Stimulated activated CD8-positive, alpha-beta memory T cell treated with anti-CD3 and anti-CD28 coated beads, Interleukin-4, amount 100 ng/mL, for 48 hours (primary cell): ENCODE data around the gene HOXA2.

Experiments used
- DNase-seq: peaks from one replicate; pipeline ENCODE4 v3.0.0-alpha.2; 2020

Gene HOXA2

DNA sequence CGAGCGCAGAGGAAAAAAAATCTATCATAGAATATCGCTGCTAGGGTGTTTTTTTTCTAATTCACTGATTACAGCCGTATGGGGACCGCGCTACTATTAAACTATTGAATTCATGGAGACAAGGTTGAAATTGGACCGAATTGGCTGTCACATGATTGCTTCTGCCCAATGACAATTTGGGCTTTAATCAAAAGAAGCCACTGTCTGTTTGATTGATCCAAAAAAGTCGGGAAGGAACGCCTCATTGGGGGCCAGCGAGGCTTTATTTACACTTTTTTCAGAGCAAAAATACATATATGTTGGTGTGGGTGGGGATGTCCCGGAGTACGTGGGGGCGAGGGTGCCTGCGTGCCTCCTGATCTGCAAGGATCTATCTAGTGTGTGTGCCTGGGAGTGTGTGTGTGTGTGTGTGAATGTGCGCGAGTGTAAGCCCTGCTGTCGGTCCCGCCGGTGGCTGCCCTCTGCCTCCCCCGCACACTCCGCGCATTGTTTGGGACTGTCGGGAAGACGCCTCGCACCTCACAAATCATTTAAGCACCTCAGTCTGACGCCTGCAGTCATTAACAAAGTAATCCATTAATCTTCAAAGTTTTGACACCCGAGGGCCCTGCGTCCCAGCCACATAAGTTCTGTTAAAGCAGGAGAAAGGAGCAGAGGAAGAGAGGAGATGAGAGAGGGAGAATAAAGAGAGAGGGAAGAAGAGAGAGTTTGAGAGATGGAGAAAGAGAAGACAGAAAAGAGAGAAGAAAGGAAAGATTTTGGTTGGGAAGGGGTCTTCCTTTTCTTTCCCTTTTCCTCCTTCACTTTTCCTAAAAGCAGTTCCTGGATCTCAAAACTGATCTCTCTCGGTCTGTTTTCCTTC lies at the start of gene HOXA2:
Gene HOXA2, minus strand, starts transcription at position 103 of the 862 bp plus-strand sequence. CDS start 183 bp downstream, outside the sequence.
- DNase-seq: no peak

DNA sequence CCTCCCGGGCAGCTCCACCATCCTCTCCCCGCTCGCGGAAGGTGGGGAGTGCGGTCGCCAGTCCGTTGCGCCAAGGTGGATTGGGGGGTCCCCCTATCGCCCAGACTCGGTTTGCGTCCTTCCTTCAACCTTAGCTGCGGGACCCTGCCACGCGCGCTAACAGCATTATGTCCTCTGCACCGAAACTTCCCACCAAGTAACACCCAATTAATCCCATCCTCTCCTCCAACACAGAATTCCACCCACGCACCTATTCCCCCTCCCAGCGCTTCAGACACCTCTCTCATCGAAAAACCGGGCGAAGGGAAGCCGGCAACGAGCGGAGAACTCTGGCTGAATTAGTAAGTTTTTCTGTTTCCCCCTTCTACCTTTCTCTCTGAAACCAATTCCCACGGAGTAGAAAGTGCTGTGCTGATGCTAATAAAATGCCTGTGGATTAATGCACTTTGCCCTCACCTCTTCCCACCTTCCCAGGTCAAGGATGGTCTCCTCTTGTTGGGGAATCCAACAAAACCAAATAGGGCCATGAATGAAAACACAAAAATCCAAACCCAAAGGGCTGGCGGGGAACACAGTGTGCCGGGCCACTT lies 49.0 kb upstream of the HOXA2 start:
- DNase-seq: no peak

DNA sequence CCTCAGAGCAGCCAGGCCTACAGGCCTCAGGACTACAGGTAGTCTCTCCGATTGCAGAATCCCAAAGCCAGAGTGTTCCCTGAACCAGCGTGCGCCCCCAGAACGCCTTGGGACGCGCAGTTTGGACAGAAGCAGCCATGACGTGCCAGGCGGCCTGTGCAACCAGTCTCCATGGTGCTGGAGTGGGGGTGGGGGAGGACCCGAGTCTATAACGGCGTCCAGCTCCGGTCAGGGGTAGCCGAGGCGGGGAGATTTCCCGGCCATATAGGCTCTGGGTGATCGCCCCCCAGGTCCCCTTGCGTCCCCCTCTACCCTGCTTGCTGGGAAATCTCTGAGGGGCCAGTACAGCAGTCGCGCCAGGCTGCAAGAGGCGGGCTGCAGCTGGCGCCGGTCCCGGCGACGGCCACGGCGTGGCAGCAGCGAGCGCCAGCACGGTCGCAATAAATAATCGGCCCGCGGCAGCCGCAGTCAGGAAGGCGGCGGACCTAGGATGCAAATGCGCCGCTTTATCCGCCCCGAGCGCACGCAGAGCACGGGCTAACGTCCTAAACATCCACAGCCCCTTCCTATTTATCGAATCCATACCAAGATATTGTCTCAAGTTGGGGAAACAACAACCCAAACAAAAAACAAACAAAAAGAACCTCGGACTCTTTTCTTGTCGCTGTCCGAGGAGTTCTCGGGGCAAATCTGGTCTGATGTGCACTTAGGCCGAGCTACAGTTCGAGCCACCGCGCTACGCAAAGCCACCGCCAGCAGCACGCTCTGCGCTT lies 48.3 kb upstream of the HOXA2 start:
- DNase-seq: peak; percentile 78

DNA sequence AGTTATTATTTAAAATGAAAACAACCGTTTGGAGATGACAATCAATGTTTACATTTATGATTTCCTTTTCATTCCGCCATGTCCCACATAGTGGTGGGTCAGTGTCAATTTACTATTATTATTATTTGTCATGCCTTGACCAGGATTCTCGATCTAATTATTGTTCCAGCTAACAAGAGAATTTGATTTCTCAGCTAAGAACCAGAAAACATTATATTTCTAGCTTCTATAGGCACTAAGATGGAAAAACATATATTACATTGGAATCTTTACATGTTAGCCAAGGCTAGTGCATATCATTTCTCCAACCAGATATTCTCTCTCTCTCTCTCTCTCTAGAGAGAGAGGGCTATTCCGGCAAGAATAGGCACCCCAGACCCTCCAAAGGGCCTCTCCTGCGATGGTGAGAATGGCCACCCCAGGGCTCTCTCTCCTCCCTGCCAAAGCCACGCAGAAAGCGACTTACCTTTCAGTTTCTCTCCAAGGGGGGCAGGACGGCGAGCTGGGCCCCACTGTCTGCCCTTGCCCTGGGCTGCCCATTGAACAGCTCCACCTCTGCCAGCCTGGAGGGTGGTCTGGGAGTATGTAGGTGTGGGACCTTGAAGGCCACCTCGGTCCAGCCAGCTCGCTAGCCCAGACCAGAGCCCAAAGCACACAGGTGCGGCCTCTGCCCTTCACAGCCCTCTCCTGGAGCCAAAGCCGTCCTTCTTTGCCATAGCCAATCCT lies 47.5 kb upstream of the HOXA2 start:
- DNase-seq: no peak

DNA sequence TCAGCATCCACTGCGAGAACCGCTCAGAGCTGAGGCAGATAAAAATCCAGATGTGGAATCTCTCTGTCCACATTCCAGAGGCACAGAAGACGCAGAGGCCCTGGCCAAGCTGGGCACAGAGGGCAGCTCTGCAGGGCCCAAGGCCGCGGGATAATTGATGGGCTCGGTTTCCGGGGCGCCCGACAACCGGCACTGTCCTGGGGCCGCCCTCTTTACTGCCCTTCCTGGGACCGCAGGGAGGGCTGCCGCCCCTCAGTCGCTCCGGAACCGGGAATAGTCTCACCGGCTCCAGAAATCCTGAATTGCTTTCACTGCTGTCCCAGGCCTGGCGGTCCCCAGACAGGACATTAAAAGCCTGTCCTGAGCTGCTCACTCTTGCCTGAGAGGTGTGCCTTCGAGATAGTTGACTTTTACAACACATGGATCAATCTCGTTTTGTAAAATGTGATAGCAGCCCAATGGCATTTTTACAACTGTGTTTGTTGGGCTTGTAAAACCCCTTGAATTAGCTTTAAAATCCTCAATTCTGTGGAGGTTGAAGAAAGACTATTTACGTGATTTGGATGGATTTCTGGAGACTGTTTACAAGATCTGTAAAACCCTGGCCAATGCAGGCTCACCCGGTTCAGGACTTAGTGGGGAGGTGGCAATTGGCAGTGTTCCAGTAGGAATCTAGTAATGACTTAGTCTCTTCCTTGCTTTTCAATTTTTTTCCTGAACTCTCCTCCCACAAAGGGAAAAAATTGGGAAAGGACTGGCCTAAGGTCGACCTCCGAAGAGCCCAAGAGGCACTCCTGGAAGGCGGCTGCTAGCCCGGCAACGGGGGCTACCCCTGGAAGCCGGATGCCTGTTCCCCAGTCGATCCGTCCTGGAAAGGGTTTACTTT lies 46.5 kb upstream of the HOXA2 start:
- DNase-seq: no peak

DNA sequence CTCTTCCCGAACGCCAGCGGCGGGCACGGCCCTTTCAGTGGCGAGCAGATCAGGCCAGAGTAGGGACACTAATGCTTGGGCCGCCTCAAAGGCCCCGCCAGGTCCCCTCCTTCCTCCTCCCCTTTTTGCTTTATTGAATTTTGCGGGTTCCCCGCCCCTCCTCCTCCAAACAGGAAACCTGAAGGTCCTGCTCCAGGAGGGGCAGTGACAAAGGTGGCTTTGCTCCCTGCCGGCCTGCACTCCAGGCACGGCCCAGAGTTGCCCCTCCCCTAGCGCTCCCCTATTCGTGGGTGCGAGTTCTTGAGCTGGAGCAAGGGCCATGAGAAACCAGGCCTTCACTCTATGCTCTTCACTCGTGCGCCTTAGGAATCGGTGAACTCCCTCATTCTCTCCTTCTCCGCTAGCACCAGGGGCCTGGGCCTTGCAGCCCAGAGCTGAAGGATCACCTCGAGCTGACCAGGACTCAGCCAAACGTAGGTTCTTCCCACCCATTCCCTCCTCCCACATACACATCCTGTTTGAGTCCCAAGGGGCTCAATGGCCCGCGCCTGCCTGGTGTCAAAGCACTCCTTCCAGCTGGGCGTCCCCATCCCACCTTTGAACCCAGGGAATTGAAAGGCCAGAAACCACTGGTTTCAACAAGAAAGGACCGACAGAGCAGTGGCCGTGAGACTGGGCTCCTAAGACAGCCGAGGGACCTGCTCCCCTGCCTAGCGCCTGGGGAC lies 45.7 kb upstream of the HOXA2 start:
- no peak for DNase-seq

DNA sequence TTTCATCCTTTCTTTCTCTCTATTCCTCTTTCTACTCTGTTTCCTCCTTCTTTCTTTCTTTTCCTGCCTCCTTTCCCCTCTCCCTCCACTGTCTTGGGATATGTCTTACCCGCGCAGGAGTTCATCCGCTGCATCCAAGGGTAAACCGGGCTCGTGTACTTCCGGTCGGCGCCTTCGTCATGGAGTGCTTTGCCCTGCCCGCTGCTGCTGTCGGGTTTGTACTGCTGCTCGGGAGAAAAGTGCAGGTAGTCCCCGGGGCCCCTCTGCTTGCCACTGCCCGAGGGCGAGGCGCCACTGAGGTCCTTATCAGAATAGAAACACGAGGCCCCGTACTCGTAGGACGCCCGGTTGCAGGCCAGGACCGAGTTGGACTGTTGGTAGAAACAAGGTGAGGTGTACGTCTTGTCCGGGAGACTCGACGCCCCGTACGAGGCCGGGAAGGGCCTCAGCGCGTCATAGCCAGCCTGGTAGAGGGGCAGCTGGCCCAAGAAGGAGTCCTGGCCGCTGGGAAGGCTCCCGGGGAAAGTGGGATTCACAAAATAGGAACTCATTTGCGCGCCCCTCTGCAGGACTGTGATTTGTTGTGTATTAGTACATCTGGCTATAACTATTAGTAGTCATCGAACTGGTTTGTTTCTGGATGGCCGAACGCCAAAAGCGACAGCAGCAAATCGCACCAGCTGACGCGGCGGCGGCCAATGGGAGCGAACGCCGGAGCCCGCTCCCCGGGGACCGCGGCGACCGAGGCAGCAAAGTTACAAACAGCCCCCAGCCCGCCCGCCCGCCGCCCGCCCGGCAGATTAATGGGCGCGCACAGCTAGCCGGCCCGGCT lies 44.9 kb upstream of the HOXA2 start, which contains the start of gene HOXA6:
Gene HOXA6, minus strand, starts transcription at position 576 of the 832 bp plus-strand sequence. Its CDS starts 25 bp downstream, at position 551.
- no peak for DNase-seq

DNA sequence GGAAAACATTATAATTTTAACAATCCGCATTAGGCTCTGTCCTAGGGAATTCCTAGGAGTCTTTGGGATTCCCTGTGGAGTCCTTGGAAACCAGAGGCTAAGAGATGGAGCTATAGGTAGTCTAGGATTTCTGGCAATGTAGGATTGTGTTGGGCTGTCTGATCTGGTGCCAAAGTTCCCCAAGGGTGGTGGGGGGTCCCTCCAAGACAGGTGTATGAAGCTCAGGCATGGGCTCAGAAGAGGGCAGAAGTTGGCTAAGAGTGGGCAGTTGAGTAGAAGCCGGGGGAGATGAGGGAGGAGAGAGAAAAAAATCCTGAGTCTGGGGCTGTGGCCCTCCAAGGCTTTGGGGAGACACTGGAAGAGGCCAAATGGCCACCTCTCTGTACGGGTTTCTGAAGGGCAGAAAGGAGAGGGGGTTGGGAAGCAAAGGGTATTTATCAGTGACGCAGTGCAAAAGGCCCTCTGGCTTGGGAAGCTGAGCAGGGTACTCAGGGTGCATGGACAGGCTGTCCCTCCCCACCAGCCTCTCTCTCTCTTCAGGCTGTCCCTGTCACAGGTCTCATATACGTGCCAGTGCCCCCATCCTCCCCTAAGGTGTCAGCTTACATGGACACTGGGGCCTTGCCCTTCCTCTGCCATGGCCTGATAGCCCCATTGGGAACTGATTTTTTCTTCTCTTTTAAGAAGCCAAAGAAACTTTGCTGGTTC lies 44.2 kb upstream of the HOXA2 start:
- DNase-seq: no peak

DNA sequence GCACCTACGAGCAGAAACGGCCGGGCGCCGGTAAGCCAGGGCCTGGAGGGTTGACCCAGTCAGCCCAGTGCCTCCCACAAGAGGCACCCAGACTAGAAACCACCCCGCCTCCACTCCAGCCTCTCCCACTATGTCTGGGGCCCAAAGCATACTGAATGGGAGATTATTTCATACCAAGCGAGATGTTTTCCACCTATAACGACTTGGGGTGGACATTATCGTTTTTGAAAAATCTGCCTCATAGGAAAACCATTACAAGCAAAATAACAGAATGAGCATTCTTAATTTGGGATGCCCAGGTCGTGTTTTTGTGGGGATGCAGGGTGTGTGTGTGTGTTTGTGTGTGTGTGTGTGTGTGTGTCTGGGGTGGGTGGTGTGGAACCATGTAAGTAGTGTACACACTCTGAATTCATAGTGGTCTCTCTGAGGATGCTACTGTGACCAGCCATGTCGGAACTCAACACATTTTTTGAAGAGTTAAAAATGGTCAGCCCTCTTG lies 43.5 kb upstream of the HOXA2 start:
- DNase-seq: no peak

DNA sequence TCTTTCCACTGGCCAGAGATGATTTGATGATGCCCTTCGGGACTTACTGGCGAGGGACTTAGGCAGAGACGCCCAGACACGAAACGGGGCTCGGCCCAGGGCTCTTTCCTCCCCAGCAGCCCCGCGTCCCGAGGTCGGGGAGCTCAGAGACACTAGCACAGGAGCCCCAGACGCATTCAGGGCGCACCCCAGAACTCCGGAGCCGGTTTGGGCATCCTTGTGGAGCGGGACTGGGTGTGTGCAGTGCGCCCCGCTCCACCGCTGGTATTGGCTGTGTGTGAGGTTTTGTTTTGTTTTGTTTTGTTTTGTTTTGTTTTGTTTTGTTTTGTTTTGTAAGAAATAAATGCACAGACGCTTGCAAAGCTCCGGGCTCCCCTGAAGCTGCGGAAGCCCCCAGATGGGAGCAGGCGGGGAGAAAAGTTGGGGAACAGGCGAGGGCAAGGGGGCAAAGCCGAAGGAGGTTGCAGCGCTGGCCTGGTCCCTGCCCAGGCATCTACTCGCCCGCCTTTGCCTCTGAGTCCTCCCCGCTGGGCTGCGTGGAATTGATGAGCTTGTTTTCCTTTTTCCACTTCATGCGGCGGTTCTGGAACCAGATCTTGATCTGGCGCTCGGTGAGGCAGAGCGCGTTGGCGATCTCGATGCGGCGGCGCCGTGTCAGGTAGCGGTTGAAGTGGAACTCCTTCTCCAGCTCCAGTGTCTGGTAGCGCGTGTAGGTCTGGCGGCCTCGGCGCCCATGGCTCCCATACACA lies 42.9 kb upstream of the HOXA2 start:
- no peak for DNase-seq

DNA sequence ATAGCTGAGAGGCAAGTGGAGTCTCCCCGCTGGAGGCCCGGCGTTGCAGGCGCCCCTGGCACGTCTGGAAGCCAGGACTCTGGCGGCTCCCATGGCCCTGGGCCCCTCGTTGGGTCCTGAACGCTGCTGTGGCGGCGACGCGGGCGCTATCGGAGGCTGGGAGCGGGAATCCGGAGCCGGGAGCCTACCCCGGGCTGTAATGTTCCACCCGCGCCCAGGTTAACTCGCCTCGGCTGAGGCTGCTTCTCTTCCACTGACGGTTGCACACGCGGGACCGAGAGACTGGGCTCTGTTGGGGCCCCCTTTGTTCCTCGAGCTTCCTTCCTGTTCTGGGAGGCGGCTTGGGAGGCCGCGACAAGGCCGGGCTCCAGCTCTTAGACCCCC lies 42.3 kb upstream of the HOXA2 start:
- DNase-seq: no peak

DNA sequence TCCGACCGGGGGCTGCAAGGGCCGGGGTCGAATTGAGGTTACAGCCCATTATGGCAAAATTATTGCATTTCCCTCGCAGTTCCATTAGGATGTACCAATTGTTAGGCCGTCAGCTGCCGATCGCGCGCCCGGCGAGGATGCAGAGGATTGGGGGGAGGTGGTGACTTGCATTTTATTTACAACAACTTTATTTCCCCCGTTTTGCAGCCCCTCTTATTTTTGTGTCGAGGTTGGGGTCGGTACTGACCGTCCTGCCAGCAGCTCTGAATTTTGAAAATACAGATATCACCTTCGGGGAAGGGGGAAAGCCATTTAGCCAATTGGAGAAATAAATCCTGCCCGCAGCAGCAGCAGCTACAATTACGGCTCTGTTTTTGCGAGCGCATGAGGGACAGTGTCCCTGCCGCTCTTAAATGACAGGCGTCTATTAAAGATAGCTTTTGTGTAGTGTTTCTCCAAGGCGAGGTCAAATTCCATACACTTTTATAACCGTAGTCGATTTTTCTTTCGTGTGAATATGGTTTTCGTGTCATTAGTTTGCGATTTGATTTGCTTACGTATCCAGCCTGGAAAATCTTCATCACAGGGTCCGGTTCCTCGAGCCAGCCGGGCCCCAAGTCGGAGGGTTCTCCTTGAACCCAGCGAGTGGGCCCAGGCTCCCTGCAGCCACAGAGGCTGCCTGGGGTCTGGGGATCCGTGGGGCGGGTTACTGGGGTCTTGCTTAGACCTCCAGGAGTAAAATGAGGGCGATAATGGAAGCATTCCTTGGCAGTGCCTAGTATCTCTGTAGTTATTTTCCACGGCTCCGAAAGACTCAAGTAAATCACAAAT lies 41.7 kb upstream of the HOXA2 start:
- no peak for DNase-seq

DNA sequence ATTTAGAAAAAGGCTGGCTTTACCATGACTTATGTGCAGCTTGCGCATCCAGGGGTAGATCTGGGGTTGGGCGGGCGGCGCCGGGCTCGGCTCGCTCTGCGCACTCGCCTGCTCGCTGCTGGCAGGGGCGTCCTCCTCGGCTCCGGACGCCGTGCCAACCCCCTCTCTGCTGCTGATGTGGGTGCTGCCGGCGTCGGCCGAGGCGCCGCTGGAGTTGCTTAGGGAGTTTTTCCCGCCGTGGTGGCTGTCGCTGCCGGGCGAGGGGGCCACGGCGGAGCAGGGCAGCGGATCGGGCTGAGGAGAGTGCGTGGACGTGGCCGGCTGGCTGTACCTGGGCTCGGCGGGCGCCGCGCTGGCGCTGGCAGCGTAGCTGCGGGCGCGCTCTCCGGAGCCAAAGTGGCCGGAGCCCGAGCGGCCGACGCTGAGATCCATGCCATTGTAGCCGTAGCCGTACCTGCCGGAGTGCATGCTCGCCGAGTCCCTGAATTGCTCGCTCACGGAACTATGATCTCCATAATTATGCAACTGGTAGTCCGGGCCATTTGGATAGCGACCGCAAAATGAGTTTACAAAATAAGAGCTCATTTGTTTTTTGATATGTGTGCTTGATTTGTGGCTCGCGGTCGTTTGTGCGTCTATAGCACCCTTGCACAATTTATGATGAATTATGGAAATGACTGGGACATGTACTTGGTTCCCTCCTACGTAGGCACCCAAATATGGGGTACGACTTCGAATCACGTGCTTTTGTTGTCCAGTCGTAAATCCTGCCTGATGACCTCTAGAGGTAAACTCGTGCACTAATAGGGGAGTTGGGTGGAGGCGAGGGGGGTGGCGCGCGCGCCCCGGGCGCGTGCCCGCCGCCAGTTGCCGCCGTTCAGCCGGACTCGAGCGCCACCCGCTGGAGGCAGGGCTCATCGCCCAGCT lies 40.8 kb upstream of the HOXA2 start, which contains the start of gene HOXA5:
Gene HOXA5, minus strand, starts transcription at position 659 of the 927 bp plus-strand sequence. Its CDS starts 74 bp downstream, at position 585.
- DNase-seq: no peak

DNA sequence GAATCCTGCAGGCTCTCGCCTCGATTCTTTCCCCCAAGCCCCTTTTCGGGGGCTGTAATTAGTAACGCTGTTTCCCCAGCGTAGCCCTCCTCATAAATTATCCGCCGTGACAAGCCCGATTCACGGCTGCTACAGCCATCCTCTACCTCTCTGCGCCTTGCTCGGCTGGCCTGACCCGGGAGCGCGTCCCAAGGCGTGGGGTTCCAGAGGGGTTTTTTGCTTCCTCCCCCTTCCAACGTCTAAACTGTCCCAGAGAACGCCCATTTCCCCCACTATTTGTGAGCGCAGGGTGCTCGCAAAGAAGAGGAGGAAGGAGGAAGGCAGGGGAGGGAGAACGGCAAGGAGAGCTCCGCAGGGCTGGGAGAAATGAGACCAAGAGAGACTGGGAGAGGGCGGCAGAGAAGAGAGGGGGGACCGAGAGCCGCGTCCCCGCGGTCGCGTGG lies 40.1 kb upstream of the HOXA2 start:
- no peak for DNase-seq

DNA sequence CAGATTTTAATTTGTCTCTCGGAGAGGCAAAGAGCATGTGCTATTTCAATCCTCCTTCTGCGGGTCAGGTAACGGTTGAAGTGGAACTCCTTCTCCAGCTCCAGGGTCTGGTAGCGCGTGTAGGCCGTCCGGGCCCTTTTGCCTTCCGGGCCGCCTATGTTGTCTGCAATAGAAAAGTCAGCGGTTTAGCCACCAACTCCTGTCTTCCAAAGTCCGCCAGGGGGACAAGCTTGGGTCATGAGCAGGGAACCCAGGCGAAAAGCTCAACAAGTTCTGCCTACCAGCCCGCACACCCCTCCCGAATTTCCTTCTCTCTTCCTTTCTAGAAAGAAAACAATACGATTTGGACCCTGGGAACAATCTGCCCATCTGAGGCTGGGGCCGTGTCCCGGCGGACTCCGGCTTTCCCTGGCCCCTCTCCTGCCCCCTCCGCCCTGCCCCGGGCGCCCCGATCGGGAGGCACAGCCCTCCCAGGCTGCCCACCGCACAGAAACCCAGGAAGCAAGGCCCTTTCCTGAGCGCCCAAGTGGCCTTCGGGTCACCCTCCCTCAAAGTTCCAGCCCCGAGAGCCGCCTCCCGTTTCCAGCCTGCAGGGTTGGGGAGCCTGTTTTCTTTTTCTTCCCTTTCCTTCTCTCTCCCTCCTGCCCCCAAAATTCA lies 39.6 kb upstream of the HOXA2 start:
- DNase-seq: no peak
